Glutamatergic neuron (in vitro differentiated cells): ENCODE measurements around the gene KIF26B. TPM values are rescaled to one million over a fixed set of nuclear protein-coding genes. Genes with fewer than 3 reads are reported as not detected.

Source experiments
- DNase-seq: peaks from one replicate; pipeline ENCODE4 v3.0.0; 2022
- H3K27ac Mint-ChIP-seq: one replicate; pipeline ENCODE4 v1.8.0; 2020; ENCODE audit warnings: mild to moderate bottlenecking, mixed read lengths, inconsistent platforms; ENCODE audit not compliant: unreplicated experiment
- H3K27me3 Mint-ChIP-seq: one replicate; pipeline ENCODE4 v1.8.0; 2020; ENCODE audit warnings: mild to moderate bottlenecking, moderate library complexity, mixed read lengths, inconsistent platforms; ENCODE audit not compliant: unreplicated experiment
- H3K36me3 Mint-ChIP-seq: one replicate; pipeline ENCODE4 v1.8.0; 2020; ENCODE audit warnings: mild to moderate bottlenecking, mixed read lengths, inconsistent platforms; ENCODE audit not compliant: unreplicated experiment
- H3K4me1 Mint-ChIP-seq: one replicate; pipeline ENCODE4 v1.8.0; 2020; ENCODE audit warnings: mild to moderate bottlenecking, low read depth, mixed read lengths, inconsistent platforms; ENCODE audit not compliant: unreplicated experiment
- H3K4me3 Mint-ChIP-seq: one replicate; pipeline ENCODE4 v1.8.0; 2020; ENCODE audit warnings: mild to moderate bottlenecking, mixed read lengths, inconsistent platforms; ENCODE audit not compliant: unreplicated experiment
- H3K9me3 Mint-ChIP-seq: one replicate; pipeline ENCODE4 v1.8.0; 2020; ENCODE audit warnings: mild to moderate bottlenecking, moderate library complexity, mixed read lengths, inconsistent platforms; ENCODE audit not compliant: unreplicated experiment
- total RNA-seq: library from RNA; stranded (reverse); fragmentation: NEBNext Ultra II Directional; extraction: Animal tissue kit (Norgen Biotek cat#: 25700); gene quantifications from one replicate; pipeline ENCODE4 v1.2.1, GENCODE V29; 2021; ENCODE audit not compliant: unreplicated experiment
- TF ChIP-seq, protein P1 (sequence below): fragments of 200-600 bp; sonication (generic); IDR thresholded peaks from one replicate; pipeline ENCODE4 v1.5.0; 2021; ENCODE audit not compliant: partially characterized antibody, unreplicated experiment

The KIF26B gene
- total RNA-seq, 1 donor from 2014 or later: 2.4 TPM

DNA sequence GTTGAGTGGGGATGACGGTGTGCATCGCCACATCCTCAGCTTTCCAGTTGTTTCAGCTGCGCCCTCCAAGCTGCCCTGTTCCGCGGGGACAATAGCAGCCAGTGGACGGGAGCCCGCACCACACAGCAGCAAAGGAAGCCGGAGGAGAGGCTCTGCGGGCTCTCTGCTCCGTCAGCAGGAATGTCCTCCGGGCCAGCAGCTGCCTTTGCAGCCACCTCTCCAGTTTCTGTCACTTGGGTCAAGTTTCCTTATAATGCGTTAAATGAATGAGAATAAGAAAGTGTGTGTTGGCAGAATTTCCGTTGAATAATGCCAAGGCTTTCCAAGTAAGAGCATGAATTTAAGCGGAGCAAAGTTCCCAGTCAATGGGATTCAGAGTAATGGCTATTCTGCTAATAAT is 263.3 kb downstream of the KIF26B start:
- Mint-ChIP-seq H3K4me1 (peaks cover 6% of the 10 kb centered on the region), H3K36me3 (no peaks in the 10 kb centered on the region), H3K4me3 (no peak overlapping the region), H3K27ac (no peak overlapping the region), H3K9me3 (peaks cover 7% of the 10 kb centered on the region), H3K27me3 (no peaks in the 10 kb centered on the region)
- DNase-seq: no peak
- TF ChIP-seq, protein P1, sequence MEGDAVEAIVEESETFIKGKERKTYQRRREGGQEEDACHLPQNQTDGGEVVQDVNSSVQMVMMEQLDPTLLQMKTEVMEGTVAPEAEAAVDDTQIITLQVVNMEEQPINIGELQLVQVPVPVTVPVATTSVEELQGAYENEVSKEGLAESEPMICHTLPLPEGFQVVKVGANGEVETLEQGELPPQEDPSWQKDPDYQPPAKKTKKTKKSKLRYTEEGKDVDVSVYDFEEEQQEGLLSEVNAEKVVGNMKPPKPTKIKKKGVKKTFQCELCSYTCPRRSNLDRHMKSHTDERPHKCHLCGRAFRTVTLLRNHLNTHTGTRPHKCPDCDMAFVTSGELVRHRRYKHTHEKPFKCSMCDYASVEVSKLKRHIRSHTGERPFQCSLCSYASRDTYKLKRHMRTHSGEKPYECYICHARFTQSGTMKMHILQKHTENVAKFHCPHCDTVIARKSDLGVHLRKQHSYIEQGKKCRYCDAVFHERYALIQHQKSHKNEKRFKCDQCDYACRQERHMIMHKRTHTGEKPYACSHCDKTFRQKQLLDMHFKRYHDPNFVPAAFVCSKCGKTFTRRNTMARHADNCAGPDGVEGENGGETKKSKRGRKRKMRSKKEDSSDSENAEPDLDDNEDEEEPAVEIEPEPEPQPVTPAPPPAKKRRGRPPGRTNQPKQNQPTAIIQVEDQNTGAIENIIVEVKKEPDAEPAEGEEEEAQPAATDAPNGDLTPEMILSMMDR: no peak

DNA sequence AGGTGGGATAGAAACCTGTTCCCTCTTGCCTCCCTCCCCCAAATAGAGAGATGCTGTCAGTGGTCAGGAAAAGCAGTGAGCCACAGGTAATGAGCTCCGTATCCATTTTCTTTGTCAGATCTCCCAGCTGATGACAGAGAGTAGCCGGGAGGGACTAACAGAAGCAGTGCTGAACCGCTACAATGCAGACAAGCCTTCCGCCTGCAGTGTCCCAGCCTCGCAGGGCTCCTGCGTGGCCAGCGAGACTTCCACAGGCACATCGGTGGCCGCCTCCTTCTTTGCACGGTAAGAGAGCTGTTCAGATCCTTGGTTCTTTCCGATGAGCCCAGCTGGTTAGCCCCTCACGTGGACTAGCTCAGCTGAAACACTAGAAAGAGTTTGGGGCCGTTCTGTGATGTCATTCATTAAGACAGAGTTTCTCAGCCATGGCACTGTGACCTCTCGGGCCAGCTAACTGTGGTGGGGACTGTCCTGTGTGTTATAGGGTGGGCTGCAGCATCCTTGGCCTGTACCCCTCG is 264.7 kb downstream of the KIF26B start:
- H3K4me1 Mint-ChIP-seq: peaks cover 6% of the 10 kb centered on the region
- no peak for DNase-seq
- H3K27me3 Mint-ChIP-seq: no peaks in the 10 kb centered on the region
- H3K36me3 Mint-ChIP-seq: no peaks in the 10 kb centered on the region
- no peak overlapping the region for H3K4me3 Mint-ChIP-seq
- peaks cover 6% of the 10 kb centered on the region for H3K9me3 Mint-ChIP-seq
- TF ChIP-seq, protein P1: no peak
- no peak overlapping the region for H3K27ac Mint-ChIP-seq

DNA sequence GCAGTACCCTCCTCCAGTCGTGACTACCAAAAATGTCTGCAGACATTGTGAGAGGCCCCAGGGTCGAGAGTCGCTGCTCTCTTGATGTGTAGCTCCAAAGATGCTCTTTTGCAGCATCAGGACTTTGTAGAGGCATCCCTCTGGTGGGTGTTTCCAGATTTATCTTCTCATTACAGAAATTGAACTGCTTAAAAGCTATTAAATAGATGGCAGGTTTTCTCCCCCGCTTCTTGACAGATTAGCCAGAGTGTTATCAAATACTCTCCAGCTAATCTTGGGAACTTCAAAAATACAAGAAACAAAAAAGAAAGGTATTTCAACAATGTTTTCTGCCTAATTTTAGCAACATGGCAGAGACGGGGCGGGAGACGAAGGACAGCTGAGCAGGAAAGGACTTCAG is 265.2 kb downstream of the KIF26B start:
- no peak overlapping the region for H3K4me3 Mint-ChIP-seq
- H3K27ac Mint-ChIP-seq: no peak overlapping the region
- H3K36me3 Mint-ChIP-seq: no peaks in the 10 kb centered on the region
- peaks cover 6% of the 10 kb centered on the region for H3K4me1 Mint-ChIP-seq
- peaks cover 6% of the 10 kb centered on the region for H3K9me3 Mint-ChIP-seq
- H3K27me3 Mint-ChIP-seq: no peaks in the 10 kb centered on the region
- TF ChIP-seq, protein P1: no peak
- no peak for DNase-seq

DNA sequence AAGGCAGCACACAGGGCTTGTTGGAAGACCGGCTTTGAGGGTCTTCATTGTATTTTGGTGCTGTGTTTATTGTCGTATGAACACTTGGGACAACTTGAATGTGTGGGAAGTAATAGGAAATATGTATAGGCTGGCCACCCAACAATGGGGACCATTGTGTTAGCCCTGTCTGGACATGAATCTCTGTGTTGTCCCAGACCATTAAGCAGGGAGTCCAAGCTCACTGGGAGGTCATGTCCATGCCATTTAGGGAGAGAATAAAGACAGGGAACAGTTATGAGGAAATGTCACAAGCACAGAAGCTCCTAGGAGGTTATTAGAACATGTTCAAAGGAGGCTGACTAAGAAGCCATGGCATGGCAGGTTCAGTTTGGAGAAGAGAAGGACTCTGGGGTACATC is 266.1 kb downstream of the KIF26B start:
- Mint-ChIP-seq H3K36me3 (no peaks in the 10 kb centered on the region), H3K4me1 (peaks cover 6% of the 10 kb centered on the region), H3K9me3 (peaks cover 6% of the 10 kb centered on the region), H3K27me3 (no peaks in the 10 kb centered on the region), H3K27ac (no peak overlapping the region), H3K4me3 (no peak overlapping the region)
- TF ChIP-seq, protein P1: no peak
- no peak for DNase-seq

DNA sequence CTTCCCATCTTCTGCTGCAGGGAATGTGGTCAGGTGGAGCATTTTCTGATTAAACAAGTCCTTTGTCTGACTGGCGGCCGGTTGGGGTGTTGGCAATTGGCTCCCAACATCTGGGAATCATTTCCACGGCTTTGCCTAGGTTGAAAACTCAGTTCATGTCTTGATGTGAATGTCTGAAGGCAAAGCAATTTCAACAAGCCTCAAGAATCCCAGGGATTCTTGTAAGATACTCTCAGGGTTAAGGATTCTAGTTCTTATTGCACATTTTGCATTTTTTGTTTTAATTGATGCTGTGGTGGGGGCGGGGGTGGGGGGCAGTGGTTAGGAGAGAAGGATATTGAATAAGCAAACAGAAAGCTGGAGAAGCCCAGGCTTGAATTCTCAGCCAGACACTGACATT is 273.9 kb downstream of the KIF26B start:
- TF ChIP-seq, protein P1: no peak
- no peaks in the 10 kb centered on the region for H3K36me3 Mint-ChIP-seq

More for the DNA sequence above, 273.9 kb downstream of the KIF26B start:
- no peaks in the 10 kb centered on the region for H3K4me1 Mint-ChIP-seq
- no peak overlapping the region for H3K4me3 Mint-ChIP-seq
- no peak for DNase-seq
- H3K27ac Mint-ChIP-seq: no peak overlapping the region
- no peaks in the 10 kb centered on the region for H3K27me3 Mint-ChIP-seq
- peaks cover 2% of the 10 kb centered on the region for H3K9me3 Mint-ChIP-seq
